Neural progenitor cell (in vitro differentiated cells): ENCODE results near the gene GPR4.

ENCODE experiments used
- EZH2 ChIP-seq: fragments of 200-600 bp; sonication (generic); IDR thresholded peaks from 2 replicates; pipeline ENCODE4 v1.6.1; 2017; ENCODE audit warnings: antibody characterized with exemption, mild to moderate bottlenecking, moderate library complexity
- TF ChIP-seq, protein P1 (sequence below): fragments of 200-600 bp; sonication (generic); IDR thresholded peaks from 2 replicates; pipeline ENCODE4 v1.5.1; 2017; ENCODE audit warnings: antibody characterized with exemption, mild to moderate bottlenecking

DNA sequence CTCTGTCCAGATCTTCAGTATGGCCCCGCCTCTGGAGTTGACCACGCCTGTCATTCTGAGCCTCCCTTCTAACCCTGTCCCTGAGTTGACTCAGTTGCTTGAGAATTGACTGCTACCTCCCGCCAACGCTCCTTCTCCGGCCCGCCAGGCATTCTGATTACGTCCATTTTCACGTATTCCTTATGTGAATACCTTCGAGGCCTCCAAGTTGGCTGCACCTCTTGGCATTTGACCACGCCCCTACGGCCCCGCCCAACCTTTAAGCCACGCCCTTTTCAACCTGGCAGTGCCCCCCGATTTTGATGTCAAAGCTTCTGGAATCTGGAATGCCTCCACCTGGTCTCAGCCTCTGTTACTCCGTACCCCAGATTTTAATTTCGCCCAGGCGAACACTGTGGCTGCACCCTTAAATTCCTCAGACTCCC, 38.8 kb upstream of the GPR4 start:
- no peak for TF ChIP-seq EZH2
- TF ChIP-seq, protein P1, sequence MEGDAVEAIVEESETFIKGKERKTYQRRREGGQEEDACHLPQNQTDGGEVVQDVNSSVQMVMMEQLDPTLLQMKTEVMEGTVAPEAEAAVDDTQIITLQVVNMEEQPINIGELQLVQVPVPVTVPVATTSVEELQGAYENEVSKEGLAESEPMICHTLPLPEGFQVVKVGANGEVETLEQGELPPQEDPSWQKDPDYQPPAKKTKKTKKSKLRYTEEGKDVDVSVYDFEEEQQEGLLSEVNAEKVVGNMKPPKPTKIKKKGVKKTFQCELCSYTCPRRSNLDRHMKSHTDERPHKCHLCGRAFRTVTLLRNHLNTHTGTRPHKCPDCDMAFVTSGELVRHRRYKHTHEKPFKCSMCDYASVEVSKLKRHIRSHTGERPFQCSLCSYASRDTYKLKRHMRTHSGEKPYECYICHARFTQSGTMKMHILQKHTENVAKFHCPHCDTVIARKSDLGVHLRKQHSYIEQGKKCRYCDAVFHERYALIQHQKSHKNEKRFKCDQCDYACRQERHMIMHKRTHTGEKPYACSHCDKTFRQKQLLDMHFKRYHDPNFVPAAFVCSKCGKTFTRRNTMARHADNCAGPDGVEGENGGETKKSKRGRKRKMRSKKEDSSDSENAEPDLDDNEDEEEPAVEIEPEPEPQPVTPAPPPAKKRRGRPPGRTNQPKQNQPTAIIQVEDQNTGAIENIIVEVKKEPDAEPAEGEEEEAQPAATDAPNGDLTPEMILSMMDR: no peak
